Left lung (tissue), 10 donors: ENCODE results near the gene FAU. TPM values are rescaled to one million over a fixed set of nuclear protein-coding genes. Genes with fewer than 3 reads are reported as not detected.

Experiments
- ATAC-seq: fragments of 200-7000 bp; cut with Tn5 transposase; one replicate; pipeline ENCODE4 v1.9.1; 2020; ENCODE audit warnings: moderate library complexity
- DNase-seq, 4 donors: peaks; one replicate each; pipeline ENCODE4 v3.0.0-alpha.2; 2013 to 2020
- H3K27ac ChIP-seq, 2 donors: fragments of 200-600 bp; sonication (generic) in 1 of 2; one replicate each; pipeline versions ENCODE4 v1.5.0 to v1.8.0; 2020 to 2021
- H3K27me3 ChIP-seq, 2 donors: fragments of 200-600 bp; sonication (generic) in 1 of 2; one replicate each; pipeline versions ENCODE4 v1.5.0 to v1.8.0; 2020 to 2021
- H3K36me3 ChIP-seq, 2 donors: fragments of 200-600 bp; sonication (generic) in 1 of 2; one replicate each; pipeline versions ENCODE4 v1.5.0 to v1.8.0; 2020 to 2021
- H3K4me1 ChIP-seq, 2 donors: fragments of 200-600 bp; one replicate each; pipeline ENCODE4 v1.8.0; 2021
- H3K4me3 ChIP-seq, 2 donors: fragments of 200-600 bp; sonication (generic) in 1 of 2; one replicate each; pipeline versions ENCODE4 v1.5.0 to v1.8.0; 2020 to 2021; ENCODE audit warnings: mild to moderate bottlenecking in 1 of 2
- H3K9me3 ChIP-seq, 2 donors: fragments of 200-600 bp; sonication (generic) in 1 of 2; one replicate each; pipeline versions ENCODE4 v1.5.0 to v1.8.0; 2020 to 2021
- CTCF ChIP-seq, 2 donors: fragments of 200-600 bp; sonication (generic) in 1 of 2; IDR thresholded peaks; one replicate each; pipeline versions ENCODE4 v1.5.0 to v1.8.0; 2021; ENCODE audit warnings: antibody characterized with exemption in 2 of 2
- intact Hi-C, 2 donors: fragments of 100-400 bp; cut with DNase I; formaldehyde crosslinking; loops; one replicate each; pipeline versions ENCODE4 v1.11.2 to v1.14.2; 2022
- polyA plus RNA-seq, 6 donors: library from polyadenylated mRNA; unstranded; fragments of 120-200 nt; gene quantifications; one replicate each; pipeline ENCODE4 v1.2.1, GENCODE V29; 2013; ENCODE audit not compliant: insufficient read length in 6 of 6
- total RNA-seq, 2 donors: library from RNA; stranded (reverse); fragmentation: NEBNext Ultra II Directional; extraction: Animal tissue kit (Norgen Biotek cat#: 25700); gene quantifications; one replicate each; pipeline ENCODE4 v1.2.1, GENCODE V29; 2021
- donor health status: DM: no; HTN: yes; CAD: no.
- donor health status: DM: no; HTN: no; CAD: no.

Gene FAU
- total and polyA plus RNA-seq, 8 donors: 621 to 1,036 (median 818) TPM

DNA sequence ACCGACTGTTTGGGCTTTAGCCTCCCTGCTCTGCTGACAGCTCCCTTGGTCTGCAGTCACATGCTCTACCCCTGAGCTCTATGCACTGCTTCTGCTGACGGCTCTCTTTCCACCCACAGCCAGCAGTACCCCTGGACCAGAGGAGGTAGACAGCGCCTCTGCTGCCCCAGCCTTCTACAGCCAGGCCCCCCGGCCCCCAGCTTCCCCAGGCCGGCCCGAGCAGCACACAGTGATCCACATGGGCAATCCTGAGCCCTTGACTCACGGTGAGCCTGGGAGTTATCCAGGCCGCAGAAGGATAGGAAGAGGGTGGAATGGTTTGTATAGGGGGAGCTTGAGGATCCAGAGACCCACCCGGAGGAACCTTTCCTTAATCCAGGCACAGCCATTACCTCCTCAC, 35.1 kb downstream of the FAU start:
- Histone ChIP-seq H3K4me1 (peaks cover 9 to 27% of the 10 kb centered on the region in 2 donors), H3K9me3 (no peaks in the 10 kb centered on the region), H3K27me3 (no peaks in the 10 kb centered on the region), H3K36me3 (peaks cover 0 to 52% of the 10 kb centered on the region in 2 donors), H3K27ac (no peak overlapping the region), H3K4me3 (no peak overlapping the region)
- DNase-seq (no peak), ATAC-seq (no peak)
- TF ChIP-seq CTCF (IDR thresholded peaks at IDR 0.05): no peak
- intact Hi-C loops: no loop called here

GRCh38 chr11:65085446-65085845, 36.5 kb downstream of the FAU start:
- ATAC-seq: no peak
- no peak for TF ChIP-seq CTCF (IDR thresholded peaks at IDR 0.05)
- Histone ChIP-seq H3K9me3 (no peaks in the 10 kb centered on the region), H3K4me3 (no peak overlapping the region), H3K27ac (peak overlapping the region in 1 of 2 donors; percentile 90), H3K4me1 (peaks cover 9 to 27% of the 10 kb centered on the region in 2 donors), H3K27me3 (no peaks in the 10 kb centered on the region), H3K36me3 (peaks cover 0 to 52% of the 10 kb centered on the region in 2 donors)
- intact Hi-C loops: no loop called here
- DNase-seq: no peak

DNA sequence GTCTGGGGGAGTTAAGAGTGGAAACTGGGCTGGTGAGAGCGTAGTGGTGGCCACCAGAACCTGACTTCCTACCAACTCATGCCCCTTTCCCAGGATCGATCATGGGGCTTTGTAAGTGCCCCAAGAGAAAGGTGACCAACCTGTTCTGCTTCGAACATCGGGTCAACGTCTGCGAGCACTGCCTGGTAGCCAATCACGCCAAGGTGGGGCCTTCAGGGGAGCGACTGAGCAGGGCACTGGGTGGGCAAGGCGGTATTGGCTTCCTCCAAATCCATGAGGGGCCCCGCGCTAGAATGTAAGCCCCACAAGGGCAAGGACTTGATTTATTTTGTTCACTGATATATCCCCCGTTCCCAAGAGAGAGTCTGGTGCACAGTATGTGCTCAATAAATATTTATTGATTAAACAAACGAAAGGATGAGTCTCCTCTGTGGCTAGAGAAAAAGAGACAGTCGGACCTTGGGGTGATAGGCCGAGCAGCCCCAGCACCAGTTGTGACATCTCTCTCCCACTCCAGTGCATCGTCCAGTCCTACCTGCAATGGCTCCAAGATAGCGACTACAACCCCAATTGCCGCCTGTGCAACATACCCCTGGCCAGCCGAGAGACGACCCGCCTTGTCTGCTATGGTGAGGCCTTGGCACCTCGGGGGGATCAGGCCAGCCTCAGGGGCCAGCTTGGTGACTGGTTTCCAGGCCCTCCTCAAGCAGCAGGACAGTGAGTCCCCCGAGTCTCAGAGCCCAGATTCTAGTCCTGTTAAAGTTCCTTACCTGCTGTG, 37.1 kb downstream of the FAU start:
- intact Hi-C loops: no loop called here
- TF ChIP-seq CTCF (IDR thresholded peaks at IDR 0.05): no peak
- ATAC-seq (no peak), DNase-seq (no peak)
- Histone ChIP-seq H3K4me1 (peaks cover 9 to 27% of the 10 kb centered on the region in 2 donors), H3K27ac (peak overlapping the region; percentile 90 to 92), H3K27me3 (no peaks in the 10 kb centered on the region), H3K9me3 (no peaks in the 10 kb centered on the region), H3K4me3 (peak overlapping the region; percentile 79 to 85), H3K36me3 (peaks cover 0 to 48% of the 10 kb centered on the region in 2 donors)

- Histone ChIP-seq H3K4me1 (peaks cover 9 to 27% of the 10 kb centered on the region in 2 donors), H3K27me3 (no peaks in the 10 kb centered on the region), H3K9me3 (no peaks in the 10 kb centered on the region), H3K36me3 (peaks cover 0 to 40% of the 10 kb centered on the region in 2 donors), H3K4me3 (peak within 1 kb of the TSS; percentile 79 to 85), H3K27ac (peak within 1 kb of the TSS; percentile 90 to 92)
- DNase-seq: peak; percentile 94 to 98 (median 96)
- intact Hi-C loops: no loop called here
- TF ChIP-seq CTCF (IDR thresholded peaks at IDR 0.05): no peak
- peak; percentile 96 for ATAC-seq
Observed at GRCh38 chr11:65083834-65084597, 37.9 kb downstream of the FAU start, which contains the start of the genes CDCA5 and ZFPL1. TSS of gene CDCA5 (minus strand) at chr11:65084040. CDS start at chr11:65083978, 62 bp downstream. TSS of gene ZFPL1 (plus strand) at chr11:65084222. CDS start at chr11:65084699, 477 bp downstream.
